GM12878 (cell line): ENCODE measurements around the gene KLHL22. TPM values are rescaled to one million over a fixed set of nuclear protein-coding genes. Genes with fewer than 3 reads are reported as not detected.

Experiments used
- ATAC-seq: fragments of 200-7000 bp; cut with Tn5 transposase; 3 replicates; pipeline ENCODE4 v1.9.1; 2020; ENCODE audit warnings: mild to moderate bottlenecking, moderate library complexity
- BruUV-seq: library from RNA; stranded (reverse); fragments of 400-500 nt; replicated peaks from 2 replicates; lab custom pipeline; 2021; lab: Mats Ljungman, UMichigan
- CTCF ChIA-PET: fragments of 300-600 bp; sonication (Branson Sonifier 250); formaldehyde crosslinking; extraction: SDS; loops from one replicate; lab custom pipeline; 2021; ENCODE audit warnings: inconsistent platforms; lab: Yijun Ruan, JAX
- POLR2A ChIA-PET: fragments of 350-600 bp; formaldehyde crosslinking; extraction: SDS; loops from one replicate; lab custom pipeline; 2021; ENCODE audit warnings: inconsistent platforms; lab: Charles Lee
- RAD21 ChIA-PET: fragments of 300-600 bp; sonication (Branson Sonifier 250); formaldehyde crosslinking; loops from one replicate; lab custom pipeline; 2023; ENCODE audit warnings: antibody characterized with exemption; ENCODE audit not compliant: unreplicated experiment; lab: Charles Lee
- SMC1A ChIA-PET: fragments of 300-600 bp; sonication (Branson Sonifier 250); formaldehyde crosslinking; loops from one replicate; lab custom pipeline; 2023; ENCODE audit not compliant: unreplicated experiment, uncharacterized antibody; lab: Charles Lee
- DNase-seq: peaks from one replicate; pipeline ENCODE4 v3.0.0-alpha.2; 2011; ENCODE audit warnings: low read depth, low spot score
- FAIRE-seq: peaks from 3 replicates; lab custom pipeline; 2011; peaks lifted over from hg19 to GRCh38; lab: Jason Lieb, UNC
- H2AFZ ChIP-seq: 2 replicates; pipeline ENCODE4 v1.6.0; 2011; ENCODE audit warnings: low read depth, low read length, control low read depth; ENCODE audit not compliant: control insufficient read depth
- H3K27ac ChIP-seq: 2 replicates; pipeline ENCODE4 v1.5.1; 2011; ENCODE audit warnings: control low read depth; ENCODE audit not compliant: control insufficient read depth, insufficient read depth
- H3K27me3 ChIP-seq, 2 experiments: replicated peaks in 1 of 2; 2 replicates each; pipeline versions ENCODE4 v1.6.0 to v1.6.1; 2011; ENCODE audit warnings: low read length in 1 of 2; ENCODE audit not compliant: control insufficient read depth in 2 of 2, insufficient read depth in 2 of 2
- H3K36me3 ChIP-seq, 2 experiments: 2 replicates each; pipeline ENCODE4 v1.5.1; 2011; ENCODE audit warnings: low read length in 1 of 2; ENCODE audit not compliant: control insufficient read depth in 2 of 2, insufficient read depth in 2 of 2
- H3K4me1 ChIP-seq: 2 replicates; pipeline ENCODE4 v1.6.1; 2011; ENCODE audit warnings: mild to moderate bottlenecking, low read length, moderate library complexity, mixed read lengths; ENCODE audit not compliant: control insufficient read depth, insufficient read depth
- H3K4me2 ChIP-seq: 2 replicates; pipeline ENCODE4 v1.6.0; 2011; ENCODE audit warnings: control low read depth; ENCODE audit not compliant: control insufficient read depth, insufficient read depth
- H3K4me3 ChIP-seq: fragments of 200-600 bp; sonication (generic); 2 replicates; pipeline ENCODE4 v1.5.1; 2016
- H3K79me2 ChIP-seq: 2 replicates; pipeline ENCODE4 v1.6.0; 2011; ENCODE audit warnings: low read length; ENCODE audit not compliant: control insufficient read depth, insufficient read depth
- H3K9ac ChIP-seq: 2 replicates; pipeline ENCODE4 v1.8.0; 2011; ENCODE audit warnings: low read length, control low read depth, mixed read lengths; ENCODE audit not compliant: control insufficient read depth, insufficient read depth
- H3K9me3 ChIP-seq: replicated peaks from 3 replicates; pipeline ENCODE4 v1.5.1; 2011; ENCODE audit warnings: mild to moderate bottlenecking, low read length; ENCODE audit not compliant: control insufficient read depth, insufficient read depth
- H4K20me1 ChIP-seq: 2 replicates; pipeline ENCODE4 v1.6.0; 2011; ENCODE audit not compliant: control insufficient read depth, insufficient read depth
- GABPA ChIP-seq: IDR thresholded peaks from 2 replicates; pipeline ENCODE4 v1.6.1; 2014; ENCODE audit warnings: antibody characterized with exemption, low read depth, mild to moderate bottlenecking, inconsistent platforms
- MTA3 ChIP-seq: IDR thresholded peaks from 2 replicates; pipeline ENCODE4 v1.6.1; 2012; ENCODE audit warnings: low read length, inconsistent platforms, borderline replicate concordance
- STAT3 ChIP-seq: IDR thresholded peaks from 2 replicates; pipeline ENCODE4 v1.6.1; 2011; ENCODE audit warnings: low read depth, low read length, improper control_type of control experiment
- SUZ12 ChIP-seq: fragments of 200-600 bp; sonication (generic); IDR thresholded peaks from one replicate; pipeline ENCODE4 v1.6.1; 2018; ENCODE audit warnings: antibody characterized with exemption, mild to moderate bottlenecking; ENCODE audit not compliant: unreplicated experiment
- WGBS: methylation state at CpG from one replicate; pipeline ENCODE4 v1.1.6; 2016; ENCODE audit warnings: low lambda C conversion rate; ENCODE audit not compliant: insufficient replicate concordance, insufficient coverage; ENCODE audit errors: missing lambda C conversion rate; 5-methylcytosine and 5-hydroxymethylcytosine counted together
- in situ Hi-C: fragments of 300-500 bp; cut with MboI; formaldehyde crosslinking; loops from 9 replicates; pipeline ENCODE4 v1.14.3; 2018; ENCODE audit warnings: mixed read lengths
- intact Hi-C: fragments of 100-400 bp; cut with micrococcal nuclease; formaldehyde crosslinking; loops from one replicate; pipeline ENCODE4 v1.14.2; 2022; ENCODE audit not compliant: unreplicated experiment
- polyA plus RNA-seq, 11 experiments: library from polyadenylated mRNA; depleted of rRNA in 4 of 11; unstranded in 6 of 11; stranded (reverse) in 5 of 11; fragments of >200 nt; fragmentation: Nextera tagmentation in 4 of 11; fragmentation: Illumina TruSeq in 1 of 11; extraction: Ambion mirVana in 4 of 11; extraction: Trizol in 1 of 11; gene quantifications; 1 replicate in 1 of 11; 2 replicates in 10 of 11; pipeline versions ENCODE4 v1.2.1 to v1.2.3, GENCODE V29; 2011 to 2016; ENCODE audit warnings: inconsistent platforms in 2 of 11, missing spikeins in 2 of 11, low read depth in 1 of 11
- total RNA-seq, 4 experiments: library from RNA; depleted of rRNA in 3 of 4; stranded (reverse); fragments of >200 nt in 3 of 4; fragmentation: Illumina TruSeq in 1 of 4; extraction: Trizol in 1 of 4; gene quantifications; 2 replicates each; pipeline versions ENCODE4 v1.2.1 to v1.2.3, GENCODE V29; 2013 to 2021
- TF ChIP-seq, protein P1 (sequence below): IDR thresholded peaks from 2 replicates; pipeline ENCODE4 v1.6.1; 2011; ENCODE audit warnings: borderline replicate concordance, low read depth, mild to moderate bottlenecking, moderate library complexity, mixed read lengths, low read length; ENCODE audit not compliant: insufficient read depth; ENCODE audit errors: extremely low read length
- TF ChIP-seq, protein P2 (sequence below): fragments of 450-650 bp; IDR thresholded peaks from 2 replicates; pipeline ENCODE4 v1.6.1; 2018; ENCODE audit warnings: mild to moderate bottlenecking, low read depth, moderate library complexity; ENCODE audit not compliant: partially characterized antibody

Gene KLHL22
- total and polyA plus RNA-seq, 10 of the 15 experiments (the other 5 are each of a cell fraction or from before 2014, with no cell fraction given), result 0.06 to 22.1 (median 14.2) TPM

DNA sequence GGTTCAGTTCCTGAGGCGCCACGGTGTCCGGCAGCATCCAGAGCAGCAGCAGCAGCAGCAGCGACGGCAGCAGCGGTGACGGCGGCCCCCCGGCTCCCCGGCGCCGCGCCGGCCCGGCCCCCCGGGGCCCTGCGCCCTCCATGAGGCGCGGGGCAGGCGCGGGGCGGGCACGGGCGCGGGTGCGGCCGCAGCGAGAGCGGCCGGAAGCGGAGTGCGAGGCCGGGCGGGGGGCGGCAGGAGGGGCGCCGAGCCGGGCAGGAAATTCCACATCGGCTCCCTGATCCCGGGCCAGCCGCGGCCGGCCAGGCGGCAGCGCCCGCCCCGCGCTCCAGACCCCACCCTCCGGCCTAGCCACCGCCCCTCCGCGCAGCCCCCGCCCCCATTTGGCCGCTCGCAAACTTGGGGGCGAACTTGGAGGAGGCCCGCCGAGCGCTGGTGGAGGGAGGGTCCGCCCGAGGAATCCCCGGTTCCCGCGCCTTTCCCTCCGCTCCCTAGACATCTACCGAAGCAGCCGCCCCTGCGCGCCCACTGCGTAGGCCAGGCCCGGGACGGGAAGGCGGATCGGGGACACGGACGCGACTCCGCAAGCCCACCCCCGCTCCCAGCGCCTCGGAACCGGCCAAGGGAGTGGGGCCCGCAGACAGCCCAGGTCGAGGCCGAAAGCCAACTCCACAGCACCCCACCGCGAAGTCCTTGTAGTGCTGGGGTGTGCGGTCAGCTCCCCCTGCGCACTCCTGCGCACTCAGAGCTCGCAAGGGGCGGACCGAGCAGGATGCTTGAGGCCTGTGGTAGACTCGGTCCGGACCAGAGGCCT, 57.8 kb downstream of the KLHL22 start, which contains the start of gene SCARF2:
SCARF2 (minus strand) TSS at position 213 of the 814 bp plus-strand sequence; CDS start at position 142, 71 bp downstream.
- TF ChIP-seq GABPA (no peak), SUZ12 (peak; percentile 47), STAT3 (no peak), MTA3 (no peak)
- TF ChIP-seq, protein P1, sequence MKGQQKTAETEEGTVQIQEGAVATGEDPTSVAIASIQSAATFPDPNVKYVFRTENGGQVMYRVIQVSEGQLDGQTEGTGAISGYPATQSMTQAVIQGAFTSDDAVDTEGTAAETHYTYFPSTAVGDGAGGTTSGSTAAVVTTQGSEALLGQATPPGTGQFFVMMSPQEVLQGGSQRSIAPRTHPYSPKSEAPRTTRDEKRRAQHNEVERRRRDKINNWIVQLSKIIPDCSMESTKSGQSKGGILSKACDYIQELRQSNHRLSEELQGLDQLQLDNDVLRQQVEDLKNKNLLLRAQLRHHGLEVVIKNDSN, result no peak
- TF ChIP-seq, protein P2, sequence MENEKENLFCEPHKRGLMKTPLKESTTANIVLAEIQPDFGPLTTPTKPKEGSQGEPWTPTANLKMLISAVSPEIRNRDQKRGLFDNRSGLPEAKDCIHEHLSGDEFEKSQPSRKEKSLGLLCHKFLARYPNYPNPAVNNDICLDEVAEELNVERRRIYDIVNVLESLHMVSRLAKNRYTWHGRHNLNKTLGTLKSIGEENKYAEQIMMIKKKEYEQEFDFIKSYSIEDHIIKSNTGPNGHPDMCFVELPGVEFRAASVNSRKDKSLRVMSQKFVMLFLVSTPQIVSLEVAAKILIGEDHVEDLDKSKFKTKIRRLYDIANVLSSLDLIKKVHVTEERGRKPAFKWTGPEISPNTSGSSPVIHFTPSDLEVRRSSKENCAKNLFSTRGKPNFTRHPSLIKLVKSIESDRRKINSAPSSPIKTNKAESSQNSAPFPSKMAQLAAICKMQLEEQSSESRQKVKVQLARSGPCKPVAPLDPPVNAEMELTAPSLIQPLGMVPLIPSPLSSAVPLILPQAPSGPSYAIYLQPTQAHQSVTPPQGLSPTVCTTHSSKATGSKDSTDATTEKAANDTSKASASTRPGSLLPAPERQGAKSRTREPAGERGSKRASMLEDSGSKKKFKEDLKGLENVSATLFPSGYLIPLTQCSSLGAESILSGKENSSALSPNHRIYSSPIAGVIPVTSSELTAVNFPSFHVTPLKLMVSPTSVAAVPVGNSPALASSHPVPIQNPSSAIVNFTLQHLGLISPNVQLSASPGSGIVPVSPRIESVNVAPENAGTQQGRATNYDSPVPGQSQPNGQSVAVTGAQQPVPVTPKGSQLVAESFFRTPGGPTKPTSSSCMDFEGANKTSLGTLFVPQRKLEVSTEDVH, result no peak
- intact Hi-C loops (no loop called here), in situ Hi-C loops (no loop called here)
- DNase-seq (no peak), FAIRE-seq (no peak), ATAC-seq (no peak)
- no peak within 1 kb of the TSS for H3K27ac ChIP-seq
- ChIA-PET CTCF (no interaction called here), RAD21 (no interaction called here), POLR2A (no interaction called here), SMC1A (no interaction called here)
- no peaks in the 10 kb centered on the region for H3K79me2 ChIP-seq
- no TSS peak for BruUV-seq
- H3K36me3 ChIP-seq, result no peaks in the 10 kb centered on the region
- H2AFZ ChIP-seq, result no peak within 1 kb of the TSS
- H4K20me1 ChIP-seq, result no peaks in the 10 kb centered on the region
- 34% methylated on average over 39 of the region's 95 CpGs for WGBS
- no peak within 1 kb of the TSS for H3K4me3 ChIP-seq
- H3K9ac ChIP-seq, result no peak within 1 kb of the TSS
- peaks cover 8 to 14% of the 10 kb centered on the region in 2 experiments; a peak in 3 of 4 replicates for H3K27me3 ChIP-seq
- H3K9me3 ChIP-seq, result no peaks in the 10 kb centered on the region
- H3K4me1 ChIP-seq, result no peaks in the 10 kb centered on the region
- peak within 1 kb of the TSS; percentile 17; the same call in 1 of the 2 replicates for H3K4me2 ChIP-seq
